Upper lobe of left lung (tissue), 6 donors: ENCODE results near the gene LENG1. TPM values are rescaled to one million over a fixed set of nuclear protein-coding genes. Genes with fewer than 3 reads are reported as not detected.
A peak's percentile ranks its signal among the peaks of the same experiment; 100 is the strongest.
"Not testable (repeated sequence)": the region's sequence is repeated elsewhere in the genome, so short reads cannot be mapped to it uniquely, and the experiment has no call there.

ENCODE experiments used
- ATAC-seq, 2 donors: fragments of 200-7000 bp; cut with Tn5 transposase; one replicate each; pipeline ENCODE4 v1.9.1; 2022; ENCODE audit warnings: mild to moderate bottlenecking in 2 of 2, moderate library complexity in 2 of 2; ENCODE audit not compliant: low FRiP score in 2 of 2
- DNase-seq, 2 donors: peaks; one replicate each; pipeline ENCODE4 v3.0.0-alpha.2; 2019 to 2020
- H3K27ac ChIP-seq, 4 donors: fragments of 200-600 bp; sonication (generic); one replicate each; pipeline ENCODE4 v1.5.1; 2016 to 2019
- H3K27me3 ChIP-seq, 4 donors: fragments of 200-600 bp; sonication (generic); one replicate each; pipeline ENCODE4 v1.5.1; 2017 to 2019
- H3K36me3 ChIP-seq, 4 donors: fragments of 200-600 bp; sonication (generic); one replicate each; pipeline ENCODE4 v1.5.1; 2016 to 2019
- H3K4me1 ChIP-seq, 4 donors: fragments of 200-600 bp; sonication (generic); one replicate each; pipeline ENCODE4 v1.5.1; 2018 to 2019
- H3K4me3 ChIP-seq, 4 donors: fragments of 200-600 bp; sonication (generic); one replicate each; pipeline ENCODE4 v1.5.1; 2017 to 2019; ENCODE audit warnings: mild to moderate bottlenecking in 2 of 4, moderate library complexity in 1 of 4
- H3K9me3 ChIP-seq, 4 donors: fragments of 200-600 bp; sonication (generic); one replicate each; pipeline ENCODE4 v1.5.1; 2018 to 2019
- EP300 ChIP-seq, 4 donors: sonication (generic); formaldehyde crosslinking; IDR thresholded peaks; one replicate each; pipeline ENCODE4 v1.5.1; 2017; ENCODE audit warnings: antibody characterized with exemption in 4 of 4, control low read depth in 2 of 4
- POLR2A ChIP-seq, 4 donors: fragments of 450-650 bp; IDR thresholded peaks; one replicate each; pipeline ENCODE4 v1.5.1; 2016 to 2017; ENCODE audit warnings: antibody characterized with exemption in 4 of 4, mild to moderate bottlenecking in 2 of 4
- POLR2AphosphoS5 ChIP-seq, 2 donors: sonication (generic); formaldehyde crosslinking; IDR thresholded peaks; one replicate each; pipeline ENCODE4 v1.5.1; 2017; ENCODE audit warnings: antibody characterized with exemption in 2 of 2
- WGBS, 2 donors: methylation state at CpG; one replicate each; pipeline ENCODE4 v1.1.5; 2017 to 2018; 5-methylcytosine and 5-hydroxymethylcytosine counted together
- total RNA-seq, 6 donors: library from RNA; depleted of rRNA in 4 of 6; stranded (reverse); fragments of >200 nt in 4 of 6; gene quantifications; one replicate each; pipeline versions ENCODE4 v1.1.0 to v1.2.1, GENCODE V29; 2016 to 2021
- TF ChIP-seq, protein P1 (sequence below), 6 experiments: fragments of 450-650 bp in 4 of 6; fragments of 200-600 bp in 2 of 6; sonication (generic) in 2 of 6; IDR thresholded peaks; one replicate each; pipeline ENCODE4 v1.5.1; 2016 to 2019; ENCODE audit warnings: antibody characterized with exemption in 6 of 6
- donor health status: DM: no; HTN: no; CAD: no; lungs with moderate emphysema.
- donor health status: DM: no; HTN: yes; CAD: no; lungs with severe emphysema.

The LENG1 gene
- total RNA-seq, 6 donors from 2014 or later = 8.5 to 16.8 (median 9.4) TPM

GRCh38 chr19:54186351-54186750 lies 26.8 kb upstream of the LENG1 start:
- Histone ChIP-seq H3K4me3 (no peak overlapping the region), H3K27me3 (no peaks in the 10 kb centered on the region), H3K27ac (no peak overlapping the region), H3K4me1 (peaks cover 10 to 14% (median 11%) of the 10 kb centered on the region in 4 donors), H3K36me3 (peaks cover 0 to 19% (median 8%) of the 10 kb centered on the region in 4 donors), H3K9me3 (no peaks in the 10 kb centered on the region)
- WGBS, 2 donors = 81 to 97% methylated on average over 5 to 8 of the region's 8 CpGs
- DNase-seq (no peak), ATAC-seq (no peak)
- TF ChIP-seq POLR2A (IDR thresholded peaks at IDR 0.05) = no peak
- TF ChIP-seq, protein P1, sequence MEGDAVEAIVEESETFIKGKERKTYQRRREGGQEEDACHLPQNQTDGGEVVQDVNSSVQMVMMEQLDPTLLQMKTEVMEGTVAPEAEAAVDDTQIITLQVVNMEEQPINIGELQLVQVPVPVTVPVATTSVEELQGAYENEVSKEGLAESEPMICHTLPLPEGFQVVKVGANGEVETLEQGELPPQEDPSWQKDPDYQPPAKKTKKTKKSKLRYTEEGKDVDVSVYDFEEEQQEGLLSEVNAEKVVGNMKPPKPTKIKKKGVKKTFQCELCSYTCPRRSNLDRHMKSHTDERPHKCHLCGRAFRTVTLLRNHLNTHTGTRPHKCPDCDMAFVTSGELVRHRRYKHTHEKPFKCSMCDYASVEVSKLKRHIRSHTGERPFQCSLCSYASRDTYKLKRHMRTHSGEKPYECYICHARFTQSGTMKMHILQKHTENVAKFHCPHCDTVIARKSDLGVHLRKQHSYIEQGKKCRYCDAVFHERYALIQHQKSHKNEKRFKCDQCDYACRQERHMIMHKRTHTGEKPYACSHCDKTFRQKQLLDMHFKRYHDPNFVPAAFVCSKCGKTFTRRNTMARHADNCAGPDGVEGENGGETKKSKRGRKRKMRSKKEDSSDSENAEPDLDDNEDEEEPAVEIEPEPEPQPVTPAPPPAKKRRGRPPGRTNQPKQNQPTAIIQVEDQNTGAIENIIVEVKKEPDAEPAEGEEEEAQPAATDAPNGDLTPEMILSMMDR (IDR thresholded peaks at IDR 0.05) = no peak
- TF ChIP-seq POLR2AphosphoS5 (IDR thresholded peaks at IDR 0.05) = no peak
- no peak for TF ChIP-seq EP300 (IDR thresholded peaks at IDR 0.05)

DNA sequence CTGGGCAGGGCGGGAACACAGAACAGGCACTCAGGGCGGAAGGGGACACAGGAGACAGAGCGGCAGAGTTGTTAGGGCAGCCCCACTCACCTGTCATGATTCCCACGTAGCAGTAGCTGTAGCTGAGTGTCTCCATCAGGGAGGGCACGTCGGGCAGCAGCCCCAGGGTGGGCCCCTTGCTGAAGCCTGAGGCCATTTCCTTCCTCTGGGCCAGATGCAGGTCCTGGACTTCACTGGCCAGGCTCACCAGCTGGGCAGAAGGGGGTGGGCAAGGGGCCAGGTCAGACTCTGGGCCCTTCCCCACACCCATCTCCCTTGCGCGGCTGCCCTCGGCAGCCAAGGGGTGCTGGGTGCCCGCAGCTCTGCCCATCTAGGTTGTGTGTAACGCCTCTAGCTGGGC lies 23.9 kb upstream of the LENG1 start:
- peaks cover 5 to 8% (median 5%) of the 10 kb centered on the region in 4 donors for H3K4me1 ChIP-seq
- ATAC-seq (no peak), DNase-seq (no peak)
- no peak overlapping the region for H3K4me3 ChIP-seq
- 91 to 94% methylated on average over 6 to 11 of the region's 11 CpGs for WGBS, 2 donors
- H3K9me3 ChIP-seq = no peaks in the 10 kb centered on the region
- no peak overlapping the region for H3K27ac ChIP-seq
- TF ChIP-seq EP300 (IDR thresholded peaks at IDR 0.05) = no peak
- TF ChIP-seq, protein P1 (IDR thresholded peaks at IDR 0.05) = no peak
- no peak for TF ChIP-seq POLR2A (IDR thresholded peaks at IDR 0.05)
- TF ChIP-seq POLR2AphosphoS5 (IDR thresholded peaks at IDR 0.05) = no peak
- H3K27me3 ChIP-seq = no peaks in the 10 kb centered on the region
- peaks cover 0 to 45% (median 23%) of the 10 kb centered on the region in 4 donors for H3K36me3 ChIP-seq

DNA sequence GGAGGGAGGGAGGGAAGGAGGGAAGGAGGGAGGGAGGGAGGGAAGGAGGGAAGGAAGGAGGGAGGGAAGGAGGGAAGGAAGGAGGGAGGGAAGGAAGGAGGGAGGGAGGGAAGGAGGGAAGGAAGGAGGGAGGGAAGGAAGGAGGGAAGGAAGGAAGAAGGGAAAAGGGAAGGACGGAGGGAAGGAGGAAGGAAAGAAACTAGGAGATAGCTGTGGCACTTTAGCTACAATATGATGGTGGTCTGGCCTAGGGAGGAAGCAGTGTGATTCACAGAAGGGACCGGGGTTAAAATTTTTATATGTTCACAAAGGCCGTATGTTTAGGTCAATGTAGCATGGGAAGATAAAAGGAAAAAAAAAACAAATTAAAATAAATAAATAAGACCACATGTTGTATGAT lies 22.4 kb upstream of the LENG1 start:
- not testable (repeated sequence) for DNase-seq, H3K27ac ChIP-seq, H3K9me3 ChIP-seq, H3K27me3 ChIP-seq, H3K4me3 ChIP-seq, ATAC-seq, H3K4me1 ChIP-seq
- WGBS, 2 donors = 89% methylated on average over 3 of the region's 3 CpGs
- peaks cover 0 to 43% (median 24%) of the 10 kb centered on the region in 4 donors for H3K36me3 ChIP-seq

- no peak for TF ChIP-seq POLR2A (IDR thresholded peaks at IDR 0.05)
- TF ChIP-seq, protein P1 (IDR thresholded peaks at IDR 0.05) = no peak
- TF ChIP-seq EP300 (IDR thresholded peaks at IDR 0.05) = no peak
- TF ChIP-seq POLR2AphosphoS5 (IDR thresholded peaks at IDR 0.05) = no peak
- Histone ChIP-seq H3K4me3 (no peak overlapping the region), H3K9me3 (no peaks in the 10 kb centered on the region), H3K27me3 (no peaks in the 10 kb centered on the region), H3K36me3 (peaks cover 0 to 46% (median 23%) of the 10 kb centered on the region in 4 donors), H3K27ac (no peak overlapping the region), H3K4me1 (no peaks in the 10 kb centered on the region)
- 97 to 98% methylated on average over 34 to 37 of the region's 37 CpGs for WGBS, 2 donors
- DNase-seq (peak in 1 of 2 donors; percentile 81), ATAC-seq (no peak)
Measured at GRCh38 chr19:54180691-54181091, 21.2 kb upstream of the LENG1 start.

DNA sequence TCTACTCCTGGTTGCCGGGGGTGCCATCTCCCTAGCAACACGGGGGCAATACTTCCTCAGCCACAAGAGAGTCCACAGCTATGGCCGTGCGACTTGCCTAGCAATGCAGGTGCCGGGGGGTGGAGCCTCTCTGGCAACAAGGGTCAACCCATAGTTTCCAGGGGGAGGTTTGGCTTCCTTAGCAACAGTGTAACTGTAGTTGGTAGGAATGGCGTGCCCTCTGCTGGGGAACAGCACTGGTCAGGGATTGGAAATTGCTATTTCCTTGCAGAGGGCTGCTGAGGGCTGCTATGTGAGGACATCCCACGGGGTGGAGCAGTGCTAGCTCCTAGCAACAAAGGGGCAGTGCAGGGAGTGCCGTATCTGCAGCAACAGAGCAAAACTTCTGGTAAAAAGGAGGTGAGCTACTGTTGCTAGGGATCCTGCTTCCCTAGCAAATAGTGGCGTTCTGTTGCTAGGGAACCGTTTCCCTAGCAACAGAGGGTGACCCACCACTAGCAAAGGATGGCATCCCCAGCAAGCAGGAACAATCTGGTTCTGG lies 20.5 kb upstream of the LENG1 start:
- Histone ChIP-seq H3K9me3 (no peaks in the 10 kb centered on the region), H3K4me1 (no peaks in the 10 kb centered on the region), H3K27me3 (no peaks in the 10 kb centered on the region), H3K27ac (no peak overlapping the region), H3K36me3 (peaks cover 0 to 46% (median 23%) of the 10 kb centered on the region in 4 donors), H3K4me3 (no peak overlapping the region)
- TF ChIP-seq, protein P1 (IDR thresholded peaks at IDR 0.05) = peak in 1 of 6 experiments; percentile 8
- TF ChIP-seq EP300 (IDR thresholded peaks at IDR 0.05) = no peak
- WGBS, 2 donors = 76% methylated on average over 9 of the region's 10 CpGs; no CpG with 5 or more reads in 1 of the 2 donors
- ATAC-seq (peak; percentile 11 to 44), DNase-seq (no peak)
